ENCODE measurements around the gene C16orf87. TPM values are rescaled to one million over a fixed set of nuclear protein-coding genes. Genes with fewer than 3 reads are reported as not detected.

Gene C16orf87
- polyA plus RNA-seq, 4 donors: 5.7 to 30.1 (median 11.7) TPM

DNA sequence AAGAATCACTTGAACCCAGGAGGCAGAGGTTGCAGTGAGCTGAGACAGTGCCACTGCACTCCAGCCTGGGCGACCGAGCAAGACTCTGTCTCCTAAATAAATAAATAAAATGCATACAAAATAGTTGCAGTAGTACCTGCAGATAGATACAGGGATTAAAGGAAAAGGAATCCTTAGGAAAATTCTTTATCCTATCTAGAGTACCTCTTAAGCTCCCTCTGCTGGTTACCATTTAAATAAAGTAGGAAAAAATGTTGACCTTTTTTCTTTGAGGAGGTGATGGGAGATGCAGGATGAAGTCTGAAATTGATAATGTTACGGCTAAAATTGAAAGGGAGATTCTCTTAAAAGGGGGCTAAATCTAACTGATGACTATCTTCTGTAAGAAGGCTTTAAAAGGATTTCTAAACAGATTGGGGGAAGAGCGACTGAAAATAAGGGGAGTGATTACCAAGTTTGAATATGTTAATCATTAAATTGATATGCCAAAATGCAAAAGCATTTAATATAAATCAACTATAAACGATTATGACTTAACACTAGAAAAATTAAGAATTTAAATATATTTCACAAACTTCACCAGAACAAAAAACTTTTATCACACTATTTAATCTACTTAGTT is 29.4 kb downstream of the C16orf87 start:
- 74 to 82% (median 80%) methylated on average over 5 of the region's 5 CpGs for WGBS, 3 donors
- Histone ChIP-seq H3K27me3 (ENCODE audit: control insufficient read depth in 3 of 3, insufficient read depth in 3 of 3, low read length in 3 of 3) (no peaks in the 10 kb centered on the region), H3K4me1 (ENCODE audit: control insufficient read depth in 3 of 3, insufficient read depth in 2 of 3, low read depth in 1 of 3, low read length in 2 of 3) (no peaks in the 10 kb centered on the region), H3K36me3 (ENCODE audit: control insufficient read depth in 3 of 3, insufficient read depth in 2 of 3, low read depth in 1 of 3, low read length in 3 of 3) (peaks cover 0 to 3% (median 2%) of the 10 kb centered on the region in 3 donors), H3K27ac (ENCODE audit: low read depth in 1 of 3, low read length in 2 of 3) (no peak overlapping the region), H3K9me3 (ENCODE audit: control insufficient read depth in 2 of 2, insufficient read depth in 1 of 2, low read depth in 1 of 2, low read length in 1 of 2) (no peaks in the 10 kb centered on the region), H3K4me3 (ENCODE audit: low read depth in 1 of 3, low read length in 3 of 3) (no peak overlapping the region)
- DNase-seq (peak; percentile 28 to 31), FAIRE-seq (no peak)

DNA sequence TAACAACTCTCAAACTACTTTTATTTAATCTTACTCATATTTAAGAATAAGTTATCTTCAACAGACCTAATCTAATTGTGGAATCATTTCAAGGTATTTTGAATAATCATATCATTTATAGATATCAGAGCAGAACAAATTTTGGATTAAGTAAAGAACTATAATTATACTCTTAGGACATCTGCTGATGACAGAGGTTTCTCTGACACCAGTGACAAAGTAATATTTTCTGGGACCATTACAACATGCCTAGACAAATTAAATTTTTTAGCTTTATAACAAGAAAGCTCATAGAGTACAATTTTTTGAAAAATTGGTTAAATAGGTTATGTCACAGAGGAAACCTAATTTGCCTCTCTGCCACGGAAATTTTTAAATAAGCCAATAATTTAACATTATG is 30.5 kb downstream of the C16orf87 start:
- Histone ChIP-seq H3K27me3 (ENCODE audit: control insufficient read depth in 3 of 3, insufficient read depth in 3 of 3, low read length in 3 of 3) (no peaks in the 10 kb centered on the region), H3K9me3 (ENCODE audit: control insufficient read depth in 2 of 2, insufficient read depth in 1 of 2, low read depth in 1 of 2, low read length in 1 of 2) (no peaks in the 10 kb centered on the region), H3K4me3 (ENCODE audit: low read depth in 1 of 3, low read length in 3 of 3) (no peak overlapping the region), H3K36me3 (ENCODE audit: control insufficient read depth in 3 of 3, insufficient read depth in 2 of 3, low read depth in 1 of 3, low read length in 3 of 3) (peaks cover 0 to 3% (median 2%) of the 10 kb centered on the region in 3 donors), H3K4me1 (ENCODE audit: control insufficient read depth in 3 of 3, insufficient read depth in 2 of 3, low read depth in 1 of 3, low read length in 2 of 3) (no peaks in the 10 kb centered on the region), H3K27ac (ENCODE audit: low read depth in 1 of 3, low read length in 2 of 3) (no peak overlapping the region)
- 87 to 95% (median 90%) methylated on average over 1 of the region's 1 CpG for WGBS, 3 donors
- FAIRE-seq: no peak
- DNase-seq: no peak

DNA sequence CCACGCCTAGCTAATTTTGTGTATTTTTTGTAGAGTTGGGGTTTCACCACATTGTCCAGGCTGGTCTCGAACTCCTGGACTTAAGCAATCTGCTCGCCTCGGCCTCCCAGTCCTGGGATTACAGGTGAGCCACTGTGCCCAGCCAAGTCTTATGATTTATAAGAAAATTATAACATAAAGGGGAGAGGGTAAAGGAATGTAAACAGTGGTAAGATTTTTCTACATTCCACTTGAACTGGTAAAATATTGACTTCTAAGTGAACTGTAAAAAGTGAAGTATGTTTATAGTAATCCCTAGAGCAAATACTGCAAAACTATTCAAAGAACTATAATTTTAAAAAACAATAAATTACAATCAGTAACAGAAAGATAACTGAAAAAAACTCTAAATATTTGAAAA is 33.5 kb downstream of the C16orf87 start:
- FAIRE-seq: no peak
- Histone ChIP-seq H3K27ac (ENCODE audit: low read depth in 1 of 3, low read length in 2 of 3) (no peak overlapping the region), H3K36me3 (ENCODE audit: control insufficient read depth in 3 of 3, insufficient read depth in 2 of 3, low read depth in 1 of 3, low read length in 3 of 3) (peaks cover 0 to 3% (median 0%) of the 10 kb centered on the region in 3 donors), H3K4me1 (ENCODE audit: control insufficient read depth in 3 of 3, insufficient read depth in 2 of 3, low read depth in 1 of 3, low read length in 2 of 3) (no peaks in the 10 kb centered on the region), H3K27me3 (ENCODE audit: control insufficient read depth in 3 of 3, insufficient read depth in 3 of 3, low read length in 3 of 3) (no peaks in the 10 kb centered on the region), H3K9me3 (ENCODE audit: control insufficient read depth in 2 of 2, insufficient read depth in 1 of 2, low read depth in 1 of 2, low read length in 1 of 2) (no peaks in the 10 kb centered on the region), H3K4me3 (ENCODE audit: low read depth in 1 of 3, low read length in 3 of 3) (no peak overlapping the region)
- no peak for DNase-seq
- WGBS, 3 donors: 94 to 97% (median 96%) methylated on average over 4 of the region's 4 CpGs

DNA sequence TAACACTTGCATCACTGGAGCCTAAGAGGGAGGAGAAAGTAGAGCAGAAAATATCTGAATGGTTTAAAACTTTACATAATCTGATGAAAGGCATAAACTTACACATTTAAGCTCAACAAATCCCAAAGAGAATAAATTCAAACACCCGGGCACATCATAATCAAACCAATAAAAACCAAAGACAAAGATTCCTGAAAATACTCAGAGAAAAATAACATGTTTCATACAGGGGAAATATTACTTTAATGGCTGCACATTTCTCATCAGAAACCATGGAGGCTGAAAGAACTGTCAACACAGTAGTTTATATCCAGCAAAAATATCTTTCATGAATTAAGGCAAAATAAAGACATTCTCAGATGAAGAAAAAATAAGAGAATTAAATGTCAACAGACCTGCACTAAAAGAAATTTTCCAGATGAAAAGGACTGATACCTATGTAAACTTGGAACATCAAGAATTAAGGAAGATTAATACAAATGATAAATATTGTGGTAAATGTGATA is 34.2 kb downstream of the C16orf87 start:
- Histone ChIP-seq H3K27ac (ENCODE audit: low read depth in 1 of 3, low read length in 2 of 3) (no peak overlapping the region), H3K27me3 (ENCODE audit: control insufficient read depth in 3 of 3, insufficient read depth in 3 of 3, low read length in 3 of 3) (no peaks in the 10 kb centered on the region), H3K9me3 (ENCODE audit: control insufficient read depth in 2 of 2, insufficient read depth in 1 of 2, low read depth in 1 of 2, low read length in 1 of 2) (no peaks in the 10 kb centered on the region), H3K4me3 (ENCODE audit: low read depth in 1 of 3, low read length in 3 of 3) (no peak overlapping the region), H3K4me1 (ENCODE audit: control insufficient read depth in 3 of 3, insufficient read depth in 2 of 3, low read depth in 1 of 3, low read length in 2 of 3) (no peaks in the 10 kb centered on the region), H3K36me3 (ENCODE audit: control insufficient read depth in 3 of 3, insufficient read depth in 2 of 3, low read depth in 1 of 3, low read length in 3 of 3) (peaks cover 0 to 3% (median 0%) of the 10 kb centered on the region in 3 donors)
- no peak for DNase-seq
- FAIRE-seq: no peak
- 95 to 100% (median 97%) methylated on average over 1 of the region's 1 CpG for WGBS, 3 donors

DNA sequence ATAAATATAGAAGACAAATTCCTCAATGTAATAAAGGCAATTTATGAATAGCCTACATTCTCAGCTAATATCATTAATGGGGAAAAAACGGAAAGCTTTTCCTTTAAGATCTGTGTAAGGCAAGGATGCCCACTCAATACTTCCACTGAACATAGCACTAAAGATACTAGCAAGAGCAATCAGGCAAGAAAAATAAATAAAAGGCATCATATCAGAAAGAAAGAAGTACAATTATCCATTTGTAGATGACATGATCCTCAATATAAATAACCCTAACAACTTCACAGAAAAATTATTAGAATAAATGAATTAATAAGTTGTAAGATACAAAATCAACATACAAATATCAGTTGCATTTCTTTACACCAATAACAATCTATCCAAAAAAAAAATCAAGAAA is 37.1 kb downstream of the C16orf87 start:
- Histone ChIP-seq H3K4me3 (ENCODE audit: low read depth in 1 of 3, low read length in 3 of 3) (no peak overlapping the region), H3K36me3 (ENCODE audit: control insufficient read depth in 3 of 3, insufficient read depth in 2 of 3, low read depth in 1 of 3, low read length in 3 of 3) (peaks cover 0 to 3% (median 0%) of the 10 kb centered on the region in 3 donors), H3K27ac (ENCODE audit: low read depth in 1 of 3, low read length in 2 of 3) (no peak overlapping the region), H3K9me3 (ENCODE audit: control insufficient read depth in 2 of 2, insufficient read depth in 1 of 2, low read depth in 1 of 2, low read length in 1 of 2) (no peaks in the 10 kb centered on the region), H3K27me3 (ENCODE audit: control insufficient read depth in 3 of 3, insufficient read depth in 3 of 3, low read length in 3 of 3) (no peaks in the 10 kb centered on the region), H3K4me1 (ENCODE audit: control insufficient read depth in 3 of 3, insufficient read depth in 2 of 3, low read depth in 1 of 3, low read length in 2 of 3) (no peaks in the 10 kb centered on the region)
- no peak for DNase-seq
- WGBS, 3 donors: 96 to 100% (median 100%) methylated on average over 1 of the region's 1 CpG
- no peak for FAIRE-seq

DNA sequence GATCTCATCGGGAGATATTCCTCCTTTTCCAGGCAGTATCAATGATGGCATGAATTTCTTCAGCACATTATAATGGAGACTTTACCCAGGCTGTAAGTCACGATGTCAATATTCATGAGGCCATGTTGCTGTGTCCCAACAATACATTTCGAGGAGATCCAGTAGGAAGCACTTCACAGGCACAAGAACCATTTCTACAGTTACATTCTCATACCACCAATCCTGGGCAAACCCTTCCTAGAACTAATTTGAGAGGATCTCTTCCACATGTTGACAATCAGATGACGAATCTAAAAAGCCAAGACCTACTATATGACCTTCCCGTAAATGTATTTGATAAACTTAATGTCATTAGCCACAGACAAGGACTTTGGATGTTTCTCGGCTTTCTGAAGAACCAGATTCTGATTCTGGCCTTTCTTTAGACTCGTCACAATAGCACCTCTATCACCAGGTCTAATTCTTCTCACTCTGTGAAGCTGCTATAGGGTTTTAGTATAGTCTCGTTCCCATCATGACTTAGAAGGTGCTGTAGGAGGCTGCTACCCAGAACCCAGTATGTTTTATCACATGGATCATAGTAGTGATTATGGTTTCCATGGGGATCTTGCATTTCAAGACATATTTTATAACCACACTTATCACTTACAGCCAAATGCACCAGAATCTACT is 40.2 kb downstream of the C16orf87 start:
- FAIRE-seq: no peak
- no peak overlapping the region for H3K27ac ChIP-seq (ENCODE audit: low read depth in 1 of 3, low read length in 2 of 3)

DNA sequence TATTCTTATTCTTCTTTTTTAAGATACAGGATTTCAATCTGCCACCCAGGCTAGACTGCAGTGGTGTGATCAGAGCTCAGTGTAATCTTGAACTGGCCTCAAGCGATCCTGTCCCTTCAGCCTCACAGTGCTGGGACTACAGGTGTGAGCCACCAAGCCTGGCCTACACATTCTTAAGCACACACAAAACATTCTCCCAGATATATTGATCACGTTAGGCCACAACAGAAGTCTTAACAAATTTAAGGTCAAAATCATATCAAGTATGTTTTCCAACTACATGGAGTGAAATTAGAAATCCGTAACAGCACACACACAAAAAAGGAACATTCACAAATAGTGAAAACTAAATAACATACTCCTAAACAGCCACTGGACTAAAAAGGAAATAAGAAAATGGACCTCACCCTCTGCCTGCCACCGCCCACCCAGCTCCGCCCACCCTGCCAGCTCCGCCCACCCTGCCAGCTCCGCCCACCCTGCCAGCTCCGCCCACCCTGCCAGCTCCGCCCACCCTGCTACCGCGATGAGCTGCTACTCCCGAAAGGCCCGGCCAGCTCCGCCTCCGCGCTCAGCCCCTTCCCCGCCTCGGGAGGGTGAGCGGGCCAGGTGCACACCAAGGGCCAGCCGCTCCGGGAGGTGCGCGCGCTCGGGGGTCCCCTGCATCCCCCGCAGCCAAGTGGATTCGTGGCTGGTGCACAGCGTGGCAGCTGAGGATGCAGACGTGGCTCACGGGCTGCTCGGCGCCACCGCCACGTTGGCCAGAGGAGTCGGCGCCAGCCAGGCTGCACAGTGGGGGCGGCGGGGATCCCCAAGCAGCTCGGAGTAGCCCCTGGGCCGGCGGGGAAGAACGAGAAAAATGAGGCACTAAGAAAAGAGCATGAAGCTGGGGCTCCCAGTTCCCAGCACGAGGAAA is 41.2 kb downstream of the C16orf87 start:
- peak overlapping the region in 2 of 3 donors; percentile 67 to 73 for H3K27ac ChIP-seq (ENCODE audit: low read depth in 1 of 3, low read length in 2 of 3)
- H3K36me3 ChIP-seq (ENCODE audit: control insufficient read depth in 3 of 3, insufficient read depth in 2 of 3, low read depth in 1 of 3, low read length in 3 of 3): no peaks in the 10 kb centered on the region
- H3K27me3 ChIP-seq (ENCODE audit: control insufficient read depth in 3 of 3, insufficient read depth in 3 of 3, low read length in 3 of 3): no peaks in the 10 kb centered on the region
- FAIRE-seq (no peak), DNase-seq (peak; percentile 74 to 83)
- peak overlapping the region; percentile 32 to 66 (median 54) for H3K4me3 ChIP-seq (ENCODE audit: low read depth in 1 of 3, low read length in 3 of 3)
- H3K4me1 ChIP-seq (ENCODE audit: control insufficient read depth in 3 of 3, insufficient read depth in 2 of 3, low read depth in 1 of 3, low read length in 2 of 3): no peaks in the 10 kb centered on the region
- 7 to 11% (median 8%) methylated on average over 32 to 43 of the region's 43 CpGs for WGBS, 3 donors
- no peaks in the 10 kb centered on the region for H3K9me3 ChIP-seq (ENCODE audit: control insufficient read depth in 2 of 2, insufficient read depth in 1 of 2, low read depth in 1 of 2, low read length in 1 of 2)

More for the DNA sequence above, 40.2 kb downstream of the C16orf87 start:
- Histone ChIP-seq H3K4me1 (ENCODE audit: control insufficient read depth in 3 of 3, insufficient read depth in 2 of 3, low read depth in 1 of 3, low read length in 2 of 3) (no peaks in the 10 kb centered on the region), H3K4me3 (ENCODE audit: low read depth in 1 of 3, low read length in 3 of 3) (peak overlapping the region in 1 of 3 donors; percentile 66), H3K9me3 (ENCODE audit: control insufficient read depth in 2 of 2, insufficient read depth in 1 of 2, low read depth in 1 of 2, low read length in 1 of 2) (no peaks in the 10 kb centered on the region), H3K27me3 (ENCODE audit: control insufficient read depth in 3 of 3, insufficient read depth in 3 of 3, low read length in 3 of 3) (no peaks in the 10 kb centered on the region), H3K36me3 (ENCODE audit: control insufficient read depth in 3 of 3, insufficient read depth in 2 of 3, low read depth in 1 of 3, low read length in 3 of 3) (no peaks in the 10 kb centered on the region)
- DNase-seq: no peak
- WGBS, 3 donors: 72 to 84% (median 76%) methylated on average over 8 of the region's 8 CpGs

DNA sequence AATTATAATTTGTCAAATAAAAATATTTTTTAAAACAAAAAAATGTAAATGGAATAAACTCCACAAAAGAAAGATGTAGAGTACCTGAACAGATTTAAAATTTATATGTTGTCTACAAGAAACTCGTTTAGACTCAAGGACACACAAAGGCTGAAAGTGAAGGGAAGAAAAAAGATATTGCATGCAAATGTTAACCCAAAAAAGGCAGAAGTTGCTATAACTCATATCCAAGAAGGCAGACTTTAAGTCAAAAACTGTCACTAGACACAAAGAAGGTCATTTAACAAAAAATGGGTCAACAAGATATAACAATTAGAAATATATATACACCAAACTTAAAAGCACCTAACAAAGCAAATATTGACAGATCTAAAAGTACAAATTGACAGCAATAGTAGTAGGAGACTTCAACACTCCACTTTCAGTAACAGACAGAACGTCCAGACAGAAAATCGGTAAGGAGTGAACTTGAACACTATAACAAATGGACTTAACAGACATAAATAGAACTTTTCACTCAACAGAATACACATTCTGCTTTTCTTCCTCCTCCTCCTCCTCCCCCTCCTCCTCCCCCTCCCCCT is 42.0 kb downstream of the C16orf87 start:
- DNase-seq (no peak), FAIRE-seq (no peak)
- Histone ChIP-seq H3K36me3 (ENCODE audit: control insufficient read depth in 3 of 3, insufficient read depth in 2 of 3, low read depth in 1 of 3, low read length in 3 of 3) (no peaks in the 10 kb centered on the region), H3K9me3 (ENCODE audit: control insufficient read depth in 2 of 2, insufficient read depth in 1 of 2, low read depth in 1 of 2, low read length in 1 of 2) (no peaks in the 10 kb centered on the region), H3K27ac (ENCODE audit: low read depth in 1 of 3, low read length in 2 of 3) (no peak overlapping the region), H3K4me1 (ENCODE audit: control insufficient read depth in 3 of 3, insufficient read depth in 2 of 3, low read depth in 1 of 3, low read length in 2 of 3) (no peaks in the 10 kb centered on the region), H3K27me3 (ENCODE audit: control insufficient read depth in 3 of 3, insufficient read depth in 3 of 3, low read length in 3 of 3) (no peaks in the 10 kb centered on the region), H3K4me3 (ENCODE audit: low read depth in 1 of 3, low read length in 3 of 3) (no peak overlapping the region)
- WGBS, 3 donors: 74 to 87% (median 77%) methylated on average over 3 of the region's 3 CpGs

All from small intestine (tissue), 7 donors.